T-helper 9 cell (primary cell): ENCODE data around the gene PPP1R37.
"Not testable (repeated sequence)": the region's sequence is repeated elsewhere in the genome, so short reads cannot be mapped to it uniquely, and the experiment has no call there.

ENCODE experiments used
- DNase-seq: peaks from one replicate; pipeline ENCODE4 v3.0.0-alpha.2; 2020

Gene PPP1R37

GRCh38 chr19:45118106-45118505, 25.1 kb downstream of the PPP1R37 start:
- no peak for DNase-seq

- not testable (repeated sequence) for DNase-seq
Measured at GRCh38 chr19:45118591-45119355, 25.8 kb downstream of the PPP1R37 start.

DNA sequence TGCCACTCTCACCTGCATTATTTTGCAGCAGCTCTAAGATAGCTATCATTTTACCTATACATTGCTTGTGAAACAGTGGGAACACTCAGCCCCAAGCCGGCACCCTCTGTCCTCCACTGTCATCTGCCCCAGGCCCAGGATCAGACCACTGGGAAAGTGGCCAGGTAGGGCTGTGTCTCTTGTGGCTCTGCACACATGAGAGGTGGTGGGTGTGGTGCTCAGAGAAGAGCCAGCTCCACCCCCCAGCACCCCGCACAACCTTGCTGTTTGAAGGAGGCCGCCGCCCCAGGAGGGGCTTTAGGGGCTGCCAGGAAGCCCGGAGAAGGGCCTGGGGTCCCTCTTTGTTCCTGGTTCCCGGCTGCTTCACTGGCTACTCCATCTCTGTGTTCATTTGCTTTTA, 26.6 kb downstream of the PPP1R37 start:
- DNase-seq: no peak

- DNase-seq: no peak
Measured at GRCh38 chr19:45121827-45122345, 28.9 kb downstream of the PPP1R37 start.

- no peak for DNase-seq
Measured at GRCh38 chr19:45122832-45123231, 29.9 kb downstream of the PPP1R37 start.

GRCh38 chr19:45123440-45123850, 30.5 kb downstream of the PPP1R37 start:
- DNase-seq: no peak

- DNase-seq: no peak
Measured at GRCh38 chr19:45124021-45124420, 31.0 kb downstream of the PPP1R37 start.

DNA sequence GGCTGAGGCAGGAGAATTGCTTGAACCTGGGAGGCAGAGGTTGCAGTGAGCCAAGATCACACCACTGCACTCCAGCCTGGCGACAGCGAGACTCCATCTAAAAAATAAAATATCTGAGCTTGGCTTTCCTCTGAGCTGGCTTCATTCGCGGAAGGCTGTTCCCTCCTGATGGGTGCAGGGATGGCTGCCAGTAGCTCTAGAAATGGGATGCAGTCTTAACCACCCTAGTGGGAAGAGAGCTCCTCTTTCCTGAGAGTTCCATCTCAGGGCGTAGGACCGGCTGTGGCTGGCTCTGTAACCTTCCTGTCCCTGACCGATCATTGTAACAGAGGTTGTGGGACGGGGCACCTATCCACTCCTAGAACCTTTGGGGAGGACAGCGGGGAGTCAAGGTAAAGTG, 32.4 kb downstream of the PPP1R37 start:
- DNase-seq: no peak

- DNase-seq: peak; percentile 48
Measured at GRCh38 chr19:45125975-45126493, 33.1 kb downstream of the PPP1R37 start.

DNA sequence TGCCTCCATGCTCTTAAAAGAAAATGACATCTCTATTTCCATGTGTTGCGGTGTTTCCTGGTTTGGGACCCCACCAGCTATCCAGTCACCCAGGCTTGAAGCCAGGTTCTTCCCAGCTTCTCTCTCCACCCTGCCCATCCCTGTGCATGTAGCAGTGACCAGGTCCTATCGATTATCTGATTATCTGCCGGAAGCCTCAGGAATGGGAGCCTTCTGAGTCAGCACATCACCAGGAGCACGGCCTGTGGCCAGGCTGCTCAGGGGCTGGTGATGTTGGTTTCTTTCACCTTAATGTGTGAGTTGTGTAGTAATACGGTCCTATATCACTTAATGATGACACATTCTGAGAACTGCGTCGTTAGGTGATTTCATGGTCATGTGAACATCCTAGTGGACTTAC, 33.7 kb downstream of the PPP1R37 start:
- DNase-seq: no peak

DNA sequence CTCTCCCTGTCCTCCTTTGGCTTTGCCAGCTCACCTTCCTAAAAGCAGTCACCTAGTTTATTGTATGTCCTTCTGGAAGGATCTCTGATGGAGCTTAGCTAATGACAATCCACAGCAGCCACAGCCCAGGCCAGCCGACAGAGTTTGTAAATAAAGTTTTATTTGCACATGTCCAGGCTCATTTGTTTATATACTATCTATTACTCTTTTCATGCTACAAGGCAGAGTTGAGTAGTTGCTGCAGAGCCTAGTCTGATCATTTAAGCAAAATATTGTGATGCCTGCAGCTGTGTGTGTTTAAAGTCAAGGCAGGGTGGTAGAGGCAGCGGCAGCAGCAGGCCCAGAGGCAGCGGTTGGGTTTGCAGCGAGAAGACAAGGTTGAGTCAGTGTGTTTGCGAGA, 35.2 kb downstream of the PPP1R37 start:
- DNase-seq: no peak

DNA sequence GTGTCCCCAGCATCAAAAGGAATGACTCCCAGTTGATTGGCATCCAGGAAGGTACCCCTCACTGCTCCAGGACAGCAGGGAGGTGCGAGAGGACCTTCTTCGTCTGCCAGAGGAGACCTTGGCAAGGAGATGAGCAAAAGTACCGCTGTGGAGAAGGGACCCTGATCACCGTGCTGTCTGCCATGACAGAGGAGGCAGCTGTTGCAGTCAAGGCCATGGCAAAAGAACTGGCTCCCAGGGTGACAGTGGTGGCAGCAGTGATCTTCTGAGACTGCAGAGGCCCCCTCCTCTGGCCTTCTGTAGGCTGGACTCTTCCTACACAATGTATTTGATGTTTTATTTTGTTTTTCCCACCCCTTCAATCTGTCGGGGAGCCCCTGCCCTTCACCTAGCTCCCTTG, 35.8 kb downstream of the PPP1R37 start:
- DNase-seq: no peak

- DNase-seq: no peak
Measured at GRCh38 chr19:45130236-45130635, 37.3 kb downstream of the PPP1R37 start.

- no peak for DNase-seq
Measured at GRCh38 chr19:45130888-45131615, 38.1 kb downstream of the PPP1R37 start.

- DNase-seq: no peak
Measured at GRCh38 chr19:45133661-45134060, 40.7 kb downstream of the PPP1R37 start.

GRCh38 chr19:45135176-45135885, 42.4 kb downstream of the PPP1R37 start:
- no peak for DNase-seq

GRCh38 chr19:45136507-45137178, 43.7 kb downstream of the PPP1R37 start:
- DNase-seq: no peak

DNA sequence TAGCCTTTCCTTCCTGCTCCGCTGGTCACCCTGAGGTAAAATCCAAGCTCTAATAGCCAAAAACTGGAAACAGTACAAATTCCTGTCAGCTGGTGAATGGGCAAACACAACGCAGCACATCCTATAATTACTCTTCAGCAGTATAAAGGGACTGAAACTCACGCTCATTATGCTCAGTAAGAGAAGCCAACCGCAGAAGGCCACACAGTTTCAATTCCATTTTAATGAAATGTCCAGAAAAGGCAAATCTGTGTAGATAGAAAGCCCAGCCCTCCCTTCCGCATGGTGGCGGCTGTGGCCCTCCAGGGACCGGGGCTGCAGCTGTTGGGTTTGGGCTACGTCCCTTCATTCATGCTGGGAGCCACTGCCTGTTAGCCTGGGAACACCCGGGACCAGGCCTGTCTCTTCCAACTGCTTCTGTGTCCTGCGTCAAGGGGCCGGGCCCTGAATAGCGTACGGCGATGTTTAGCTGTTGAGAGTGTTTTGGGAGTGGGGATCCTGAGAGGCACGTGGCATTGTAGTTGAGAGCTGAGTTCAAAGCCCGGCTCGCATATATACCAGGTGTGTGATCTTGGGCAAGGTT, 44.3 kb downstream of the PPP1R37 start:
- DNase-seq: no peak

GRCh38 chr19:45138303-45138751, 45.3 kb downstream of the PPP1R37 start:
- DNase-seq: no peak

DNA sequence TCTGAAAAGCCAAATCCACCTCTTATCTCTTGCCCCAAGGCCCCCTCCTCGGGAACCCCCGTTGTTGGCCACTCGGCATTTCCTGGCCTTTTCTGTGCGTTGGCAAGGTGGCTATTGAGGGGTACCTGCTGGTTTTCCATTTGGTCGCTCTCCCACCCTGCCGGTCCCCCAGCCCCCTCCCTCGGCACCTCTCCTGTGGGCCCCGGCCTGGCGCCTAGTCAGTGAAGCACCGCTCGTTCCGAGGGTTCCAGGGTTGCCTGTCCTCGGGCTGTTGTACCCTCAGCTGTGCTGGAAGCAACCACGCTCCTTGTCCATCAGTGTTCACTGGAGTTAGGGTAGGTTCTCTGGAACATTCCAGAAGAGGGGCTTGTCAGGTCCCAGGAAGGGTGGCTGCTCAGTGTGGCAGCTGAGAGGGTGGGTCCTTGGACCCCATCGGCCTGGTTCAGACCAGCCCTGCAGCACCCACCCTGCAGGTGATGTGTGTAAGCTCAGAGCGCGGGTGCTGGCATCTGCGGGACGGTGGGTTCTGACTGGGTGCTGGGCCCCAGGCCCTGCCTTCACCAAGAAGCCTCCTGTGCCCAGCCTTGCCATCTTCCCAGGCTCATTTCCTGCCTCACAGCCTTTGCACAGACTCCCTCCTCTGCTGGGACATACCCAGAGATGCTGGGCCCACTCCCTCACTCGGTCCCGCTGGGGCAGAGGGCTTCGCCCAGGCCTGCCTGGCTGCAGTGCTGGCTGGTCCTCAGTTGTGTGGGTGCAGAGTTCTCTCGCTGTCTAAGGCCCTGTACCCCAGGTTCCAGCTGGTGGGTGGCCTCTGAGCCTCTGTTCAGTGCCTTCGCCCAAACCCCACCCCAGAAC, 46.5 kb downstream of the PPP1R37 start:
- DNase-seq: no peak

DNA sequence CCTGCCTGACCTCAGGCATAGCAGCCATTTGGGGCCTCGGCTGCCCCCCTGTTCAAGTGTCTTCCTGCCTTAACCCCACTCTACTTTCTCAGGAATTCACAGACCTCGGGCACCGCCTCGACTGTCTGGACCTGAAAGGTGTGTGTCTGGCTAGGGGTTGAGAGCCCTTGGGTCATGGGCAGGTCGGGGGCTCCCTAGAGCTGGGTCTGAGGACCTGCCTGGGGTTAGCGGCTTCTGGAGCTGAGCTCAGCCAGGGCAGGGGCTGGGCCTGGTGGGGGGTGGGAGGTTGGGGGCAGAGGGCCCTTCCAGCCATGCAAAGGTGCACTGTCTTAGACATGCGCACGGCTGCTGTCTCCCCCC, 47.1 kb downstream of the PPP1R37 start:
- DNase-seq: no peak
